H1 (cell line): ENCODE measurements around the gene TTC34. TPM values are rescaled to one million over a fixed set of nuclear protein-coding genes. Genes with fewer than 3 reads are reported as not detected.

Experiments
- CTCF ChIA-PET: fragments of 300-600 bp; sonication (Branson Sonifier 250); formaldehyde crosslinking; loops from one replicate; lab custom pipeline; 2021; ENCODE audit not compliant: partially characterized antibody; lab: Charles Lee
- POLR2A ChIA-PET: fragments of 300-600 bp; sonication (Branson Sonifier 250); formaldehyde crosslinking; loops from one replicate; lab custom pipeline; 2021; ENCODE audit warnings: inconsistent platforms; ENCODE audit not compliant: partially characterized antibody; lab: Charles Lee
- DNase-seq, 2 experiments: peaks; one replicate each; pipeline versions ENCODE4 v3.0.0 to v3.0.0-alpha.2; 2010 to 2022; ENCODE audit warnings: low spot score in 2 of 2, low read depth in 1 of 2, mixed read lengths in 1 of 2
- FAIRE-seq: peaks from 2 replicates; lab custom pipeline; 2011; peaks lifted over from hg19 to GRCh38; lab: Jason Lieb, UNC
- H2AFZ ChIP-seq: 2 replicates; pipeline ENCODE4 v1.8.1; 2012; ENCODE audit warnings: low read length, inconsistent platforms
- H2AK5ac ChIP-seq: 2 replicates; pipeline ENCODE4 v1.6.1; 2013; ENCODE audit warnings: low read depth, low read length
- H2BK120ac ChIP-seq: replicated peaks from 2 replicates; pipeline ENCODE3; 2013; ENCODE audit warnings: low read depth, low read length, inconsistent platforms
- H2BK12ac ChIP-seq: 2 replicates; pipeline ENCODE4 v1.6.1; 2013; ENCODE audit warnings: low read depth, low read length
- H2BK15ac ChIP-seq: 2 replicates; pipeline ENCODE4 v1.6.1; 2013; ENCODE audit warnings: low read length
- H2BK20ac ChIP-seq: 2 replicates; pipeline ENCODE4 v1.6.1; 2013; ENCODE audit warnings: low read length
- H2BK5ac ChIP-seq: 2 replicates; pipeline ENCODE4 v1.6.1; 2013; ENCODE audit warnings: low read depth, low read length
- H3K14ac ChIP-seq: 2 replicates; pipeline ENCODE4 v1.6.1; 2013; ENCODE audit warnings: inconsistent platforms; ENCODE audit not compliant: insufficient read length
- H3K18ac ChIP-seq: 2 replicates; pipeline ENCODE4 v1.6.1; 2013; ENCODE audit warnings: low read length; ENCODE audit errors: extremely low read depth
- H3K23ac ChIP-seq: 2 replicates; pipeline ENCODE4 v1.6.1; 2013; ENCODE audit warnings: inconsistent platforms; ENCODE audit not compliant: insufficient read length
- H3K23me2 ChIP-seq: 2 replicates; pipeline ENCODE4 v1.6.1; 2013; ENCODE audit warnings: low read depth, low read length
- H3K27ac ChIP-seq: 2 replicates; pipeline ENCODE4 v1.6.1; 2011; ENCODE audit warnings: low read depth, low read length, inconsistent platforms
- H3K27me3 ChIP-seq, 4 experiments: replicated peaks in 1 of 4; 1 replicate in 1 of 4; 2 replicates in 3 of 4; pipeline versions ENCODE4 v1.6.1 to v1.8.1; 2011 to 2013; ENCODE audit warnings: low read length in 3 of 4, mild to moderate bottlenecking in 3 of 4, inconsistent platforms in 2 of 4, mixed read lengths in 2 of 4, moderate library complexity in 1 of 4; ENCODE audit not compliant: control insufficient read depth in 3 of 4, insufficient read depth in 3 of 4; ENCODE audit errors: extremely low read depth in 1 of 4
- H3K36me3 ChIP-seq, 4 experiments: 2 replicates each; pipeline versions ENCODE4 v1.6.1 to v1.8.1; 2011 to 2013; ENCODE audit warnings: mild to moderate bottlenecking in 4 of 4, low read length in 3 of 4, moderate library complexity in 2 of 4, control low read depth in 1 of 4, inconsistent platforms in 1 of 4; ENCODE audit not compliant: insufficient read depth in 4 of 4, control insufficient read depth in 2 of 4
- H3K4ac ChIP-seq: replicated peaks from 2 replicates; pipeline ENCODE3; 2013; ENCODE audit warnings: low read length, low read depth, mixed read lengths, inconsistent platforms; ENCODE audit not compliant: insufficient read length
- H3K4me1 ChIP-seq, 4 experiments: replicated peaks in 1 of 4; 1 replicate in 1 of 4; 2 replicates in 3 of 4; pipeline versions ENCODE4 v1.6.1 to v1.8.1; 2011 to 2013; ENCODE audit warnings: low read length in 3 of 4, inconsistent platforms in 2 of 4, mixed read lengths in 1 of 4; ENCODE audit not compliant: insufficient read depth in 4 of 4, control insufficient read depth in 3 of 4
- H3K4me2 ChIP-seq, 2 experiments: 2 replicates each; pipeline versions ENCODE4 v1.6.1 to v1.8.1; 2011 to 2013; ENCODE audit warnings: low read depth in 2 of 2, low read length in 2 of 2, control low read depth in 1 of 2, inconsistent platforms in 1 of 2, mild to moderate bottlenecking in 1 of 2; ENCODE audit not compliant: insufficient read depth in 1 of 2
- H3K4me3 ChIP-seq, 4 experiments: fragments of 200-600, 300-600 bp in 1 of 4; sonication (generic), shearing (Covaris generic), sonication (Bioruptor Twin) in 1 of 4; 2 replicates each; pipeline versions ENCODE4 v1.5.1 to v1.8.1; 2011 to 2016; ENCODE audit warnings: low read length in 4 of 4, low read depth in 3 of 4, control low read depth in 2 of 4, inconsistent platforms in 2 of 4, mild to moderate bottlenecking in 2 of 4, mixed read lengths in 1 of 4, moderate library complexity in 1 of 4; ENCODE audit not compliant: insufficient read depth in 2 of 4; ENCODE audit errors: extremely low read depth in 1 of 4
- H3K56ac ChIP-seq: replicated peaks from 2 replicates; pipeline ENCODE3; 2013; ENCODE audit warnings: low read depth, mild to moderate bottlenecking, mixed read lengths, low read length, inconsistent platforms; ENCODE audit not compliant: insufficient read length
- H3K79me1 ChIP-seq: 2 replicates; pipeline ENCODE4 v1.6.1; 2013; ENCODE audit warnings: low read depth, low read length, control low read depth
- H3K79me2 ChIP-seq, 2 experiments: 2 replicates each; pipeline versions ENCODE4 v1.6.1 to v1.8.1; 2012 to 2013; ENCODE audit warnings: low read length in 2 of 2, mild to moderate bottlenecking in 2 of 2, inconsistent platforms in 1 of 2; ENCODE audit not compliant: insufficient read depth in 2 of 2, control insufficient read depth in 1 of 2
- H3K9ac ChIP-seq, 4 experiments: replicated peaks in 1 of 4; 1 replicate in 1 of 4; 2 replicates in 3 of 4; pipeline versions ENCODE4 v1.6.1 to v1.8.1; 2011 to 2013; ENCODE audit warnings: low read depth in 3 of 4, low read length in 3 of 4, control low read depth in 2 of 4, mild to moderate bottlenecking in 2 of 4, moderate library complexity in 2 of 4, inconsistent platforms in 1 of 4; ENCODE audit errors: extremely low read depth in 1 of 4
- H3K9me3 ChIP-seq, 2 experiments: 2 replicates each; pipeline versions ENCODE4 v1.6.1 to v1.8.1; 2012 to 2013; ENCODE audit warnings: mild to moderate bottlenecking in 2 of 2, moderate library complexity in 2 of 2, control low read depth in 1 of 2, inconsistent platforms in 1 of 2, low read depth in 1 of 2, low read length in 1 of 2, mixed read lengths in 1 of 2; ENCODE audit not compliant: insufficient read depth in 2 of 2
- H4K20me1 ChIP-seq, 2 experiments: replicated peaks in 1 of 2; 2 replicates each; pipeline versions ENCODE3 to v1.8.1; 2011 to 2013; ENCODE audit warnings: inconsistent platforms in 2 of 2, low read length in 2 of 2, mild to moderate bottlenecking in 1 of 2; ENCODE audit not compliant: insufficient read depth in 2 of 2, control insufficient read depth in 1 of 2
- H4K5ac ChIP-seq: 2 replicates; pipeline ENCODE4 v1.6.1; 2013; ENCODE audit warnings: low read length, low read depth, mixed read lengths, inconsistent platforms; ENCODE audit not compliant: insufficient read length
- H4K8ac ChIP-seq: 2 replicates; pipeline ENCODE4 v1.8.0; 2013; ENCODE audit warnings: mild to moderate bottlenecking, moderate library complexity, low read length, inconsistent platforms; ENCODE audit not compliant: insufficient read depth; ENCODE audit errors: extremely low read depth
- H4K91ac ChIP-seq: replicated peaks from 2 replicates; pipeline ENCODE3; 2013; ENCODE audit warnings: low read length, mixed read lengths, inconsistent platforms; ENCODE audit not compliant: insufficient read length
- EP300 ChIP-seq, 2 experiments: IDR thresholded peaks; 1 replicate in 1 of 2; 2 replicates in 1 of 2; pipeline ENCODE4 v1.6.1; 2011 to 2012; ENCODE audit warnings: low read depth in 2 of 2, low read length in 2 of 2, mild to moderate bottlenecking in 2 of 2, borderline replicate concordance in 1 of 2, inconsistent platforms in 1 of 2, moderate library complexity in 1 of 2
- GTF2F1 ChIP-seq: IDR thresholded peaks from 2 replicates; pipeline ENCODE4 v1.6.1; 2012; ENCODE audit warnings: low read depth, low read length, improper control_type of control experiment, borderline replicate concordance
- JUN ChIP-seq: IDR thresholded peaks from 2 replicates; pipeline ENCODE4 v1.6.1; 2011; ENCODE audit warnings: low read depth, mild to moderate bottlenecking, improper control_type of control experiment, low read length
- KDM1A ChIP-seq: fragments of 200-600, 300-600 bp; sonication (generic); IDR thresholded peaks from 2 replicates; pipeline ENCODE4 v1.7.1; 2016; ENCODE audit warnings: mild to moderate bottlenecking, low read length, borderline replicate concordance
- MAFK ChIP-seq: IDR thresholded peaks from 2 replicates; pipeline ENCODE4 v1.6.1; 2012; ENCODE audit warnings: low read depth, mild to moderate bottlenecking, improper control_type of control experiment, low read length
- PHF8 ChIP-seq: fragments of 200-600 bp; sonication (generic); conservative IDR thresholded peaks from 2 replicates; pipeline ENCODE4 v1.7.1; 2012; ENCODE audit warnings: low read depth, mild to moderate bottlenecking, inconsistent platforms, low read length, moderate library complexity
- POLR2AphosphoS5 ChIP-seq: IDR thresholded peaks from 2 replicates; pipeline ENCODE4 v1.6.1; 2011; ENCODE audit warnings: low read depth, low read length
- POU5F1 ChIP-seq: IDR thresholded peaks from 2 replicates; pipeline ENCODE4 v1.6.1; 2011; ENCODE audit warnings: low read depth, mild to moderate bottlenecking, low read length, moderate library complexity
- SAP30 ChIP-seq: fragments of 300-600 bp; sonication (generic); IDR thresholded peaks from 2 replicates; pipeline ENCODE4 v1.7.1; 2012; ENCODE audit warnings: low read length, moderate library complexity, mild to moderate bottlenecking, inconsistent platforms; ENCODE audit not compliant: insufficient read depth, insufficient replicate concordance
- TCF12 ChIP-seq: IDR thresholded peaks from 2 replicates; pipeline ENCODE4 v1.6.1; 2011; ENCODE audit warnings: low read depth, mild to moderate bottlenecking, low read length
- WGBS, 2 experiments: shearing (Covaris generic) in 1 of 2; methylation state at CpG; one replicate each; pipeline versions ENCODE4 v1.1.6 to v1.1.7; 2013 to 2015; ENCODE audit warnings: low lambda C conversion rate in 2 of 2, mixed read lengths in 2 of 2, inconsistent platforms in 1 of 2, low coverage in 1 of 2, missing lambda C conversion rate in 1 of 2; ENCODE audit not compliant: insufficient replicate concordance in 2 of 2, insufficient coverage in 1 of 2, insufficient read length in 1 of 2; ENCODE audit errors: extremely low coverage in 1 of 2, missing lambda C conversion rate in 1 of 2; 5-methylcytosine and 5-hydroxymethylcytosine counted together
- polyA plus RNA-seq, 7 experiments: library from polyadenylated mRNA; depleted of rRNA in 3 of 7; stranded (reverse) in 5 of 7; unstranded in 2 of 7; fragments of >200 nt in 5 of 7; fragments of 200-250 nt in 2 of 7; gene quantifications; 1 replicate in 5 of 7; 2 replicates in 1 of 7; 4 replicates in 1 of 7; pipeline versions ENCODE4 v1.2.1 to v1.2.3, GENCODE V29; 2011 to 2013; ENCODE audit warnings: missing spikeins in 2 of 7, mixed read lengths in 2 of 7
- total RNA-seq: library from RNA; stranded (reverse); fragmentation: NEBNext Ultra II Directional; extraction: Animal tissue kit (Norgen Biotek cat#: 25700); gene quantifications from 2 replicates; pipeline ENCODE4 v1.2.1, GENCODE V29; 2021

The TTC34 gene
- total and polyA plus RNA-seq, 2 of the 8 experiments (the other 6 are each of a cell fraction or from before 2014, with no cell fraction given): 0.23 to 0.50 TPM

GRCh38 chr1:2644171-2644570, 157.3 kb downstream of the TTC34 start:
- H2AK5ac ChIP-seq: no peak overlapping the region
- TF ChIP-seq GTF2F1 (no peak), MAFK (no peak), PHF8 (no peak), EP300 (IDR thresholded peaks at IDR 0.05; ENCODE audit: borderline replicate concordance in 1 of 2, low read depth in 2 of 2, low read length in 2 of 2) (no peak), KDM1A (no peak), TCF12 (no peak), JUN (no peak), POLR2AphosphoS5 (no peak), SAP30 (no peak), POU5F1 (no peak)
- H3K4me3 ChIP-seq: no peak overlapping the region
- no peak overlapping the region for H3K14ac ChIP-seq
- H2BK120ac ChIP-seq: no peak overlapping the region
- H3K27me3 ChIP-seq: peaks cover 0 to 2% (median under 1%) of the 10 kb centered on the region in 4 experiments; a peak in 1 of 7 replicates
- no peaks in the 10 kb centered on the region for H3K79me1 ChIP-seq
- H3K56ac ChIP-seq: no peak overlapping the region
- H4K5ac ChIP-seq: no peak overlapping the region
- H3K9me3 ChIP-seq: peaks cover 14 to 26% of the 10 kb centered on the region in 2 experiments
- DNase-seq (no peak), FAIRE-seq (no peak)
- H3K9ac ChIP-seq: no peak overlapping the region
- H3K36me3 ChIP-seq: no peaks in the 10 kb centered on the region
- no peak overlapping the region for H2AFZ ChIP-seq
- peaks cover 0 to 5% of the 10 kb centered on the region in 2 experiments for H4K20me1 ChIP-seq
- 79% methylated on average over 13 of the region's 14 CpGs; no CpG with 5 or more reads in 1 of the 2 experiments for WGBS, 2 experiments
- no peak overlapping the region for H3K18ac ChIP-seq
- H2BK15ac ChIP-seq: no peak overlapping the region
- no peak overlapping the region for H4K91ac ChIP-seq
- no peak overlapping the region for H3K23ac ChIP-seq
- peaks cover 0 to 13% (median 11%) of the 10 kb centered on the region in 4 experiments; a peak in 5 of 7 replicates for H3K4me1 ChIP-seq
- CTCF ChIA-PET: interaction anchor here (1.4 kb wide), 1 partner anchor 82 kb away, joined by 4 read pairs; no protein-coding TSS in a partner anchor
- H3K79me2 ChIP-seq: no peaks in the 10 kb centered on the region; a peak in 1 of 4 replicates
- H3K23me2 ChIP-seq: peaks cover 11% of the 10 kb centered on the region; the same call in 1 of the 2 replicates
- H3K4me2 ChIP-seq: peak overlapping the region in 1 of 2 experiments; percentile 77; a peak in 1 of 4 replicates
- no peak overlapping the region for H2BK5ac ChIP-seq
- no peak overlapping the region for H2BK12ac ChIP-seq
- no peak overlapping the region for H3K4ac ChIP-seq
- POLR2A ChIA-PET: interaction anchor here (1.5 kb wide), 1 partner anchor 59 kb away, joined by 5 read pairs; no protein-coding TSS in a partner anchor
- no peak overlapping the region for H2BK20ac ChIP-seq
- H3K27ac ChIP-seq: no peak overlapping the region
- H4K8ac ChIP-seq: no peak overlapping the region
